Endothelial cell of umbilical vein (primary cell): ENCODE data around the gene YTHDC1. TPM values are rescaled to one million over a fixed set of nuclear protein-coding genes. Genes with fewer than 3 reads are reported as not detected.

ENCODE experiments used
- BruUV-seq: library from RNA; stranded (reverse); fragments of 400-500 nt; replicated peaks from 2 replicates; lab custom pipeline; 2021; lab: Mats Ljungman, UMichigan
- CTCF ChIA-PET: fragments of 300-600, 350-600 bp; sonication (Branson Sonifier 250); formaldehyde crosslinking; loops from one replicate; lab custom pipeline; 2021; ENCODE audit warnings: antibody characterized with exemption, inconsistent platforms; lab: Charles Lee
- POLR2A ChIA-PET: fragments of 300-600, 350-600 bp; sonication (Branson Sonifier 250); formaldehyde crosslinking; loops from one replicate; lab custom pipeline; 2021; ENCODE audit warnings: antibody characterized with exemption, inconsistent platforms; lab: Charles Lee
- DNase-seq: peaks from one replicate; pipeline ENCODE4 v3.0.0-alpha.2; 2011; ENCODE audit warnings: low read depth, low spot score
- FAIRE-seq: peaks from 2 replicates; lab custom pipeline; 2011; peaks lifted over from hg19 to GRCh38; lab: Jason Lieb, UNC
- H2AFZ ChIP-seq: 2 replicates; pipeline ENCODE4 v1.6.0; 2012; ENCODE audit warnings: low read depth, low read length, control low read depth, inconsistent platforms
- H3K27ac ChIP-seq: 2 replicates; pipeline ENCODE4 v1.5.1; 2011; ENCODE audit warnings: low read depth, mild to moderate bottlenecking, control low read depth, low read length, moderate library complexity; ENCODE audit not compliant: insufficient read depth
- H3K27me3 ChIP-seq, 2 experiments: 2 replicates each; pipeline versions ENCODE4 v1.6.0 to v1.6.1; 2011; ENCODE audit warnings: low read length in 2 of 2, mixed read lengths in 1 of 2; ENCODE audit not compliant: control insufficient read depth in 2 of 2, insufficient read depth in 2 of 2
- H3K36me3 ChIP-seq, 2 experiments: 2 replicates in 1 of 2; 3 replicates in 1 of 2; pipeline ENCODE4 v1.5.1; 2011; ENCODE audit warnings: low read length in 2 of 2, mild to moderate bottlenecking in 1 of 2, moderate library complexity in 1 of 2; ENCODE audit not compliant: control insufficient read depth in 2 of 2, insufficient read depth in 2 of 2; ENCODE audit errors: extremely low read depth in 1 of 2
- H3K4me1 ChIP-seq: 3 replicates; pipeline ENCODE4 v1.5.1; 2011; ENCODE audit warnings: mild to moderate bottlenecking, low read length; ENCODE audit not compliant: control insufficient read depth, insufficient read depth; ENCODE audit errors: extremely low read depth
- H3K4me2 ChIP-seq: 2 replicates; pipeline ENCODE4 v1.6.1; 2011; ENCODE audit warnings: low read length, control low read depth, mixed read lengths; ENCODE audit not compliant: insufficient read depth
- H3K4me3 ChIP-seq, 3 experiments: fragments of 200-600 bp in 1 of 3; sonication (generic), shearing (Covaris generic) in 1 of 3; replicated peaks in 1 of 3; 2 replicates each; pipeline ENCODE4 v1.5.1; 2011 to 2016; ENCODE audit warnings: control low read depth in 3 of 3, low read length in 3 of 3, mild to moderate bottlenecking in 2 of 3, inconsistent platforms in 1 of 3, low read depth in 1 of 3, moderate library complexity in 1 of 3; ENCODE audit not compliant: insufficient read depth in 1 of 3
- H3K79me2 ChIP-seq: 2 replicates; pipeline ENCODE4 v1.6.0; 2012; ENCODE audit warnings: low read length, inconsistent platforms; ENCODE audit not compliant: control insufficient read depth, insufficient read depth
- H3K9ac ChIP-seq: replicated peaks from 2 replicates; pipeline ENCODE3; 2011; ENCODE audit warnings: low read length, control low read depth; ENCODE audit not compliant: insufficient read depth; ENCODE audit errors: extremely low read depth
- H3K9me1 ChIP-seq: replicated peaks from 3 replicates; pipeline ENCODE4 v1.6.0; 2011; ENCODE audit warnings: mild to moderate bottlenecking, low read length; ENCODE audit not compliant: control insufficient read depth, insufficient read depth; ENCODE audit errors: extremely low read depth
- H3K9me3 ChIP-seq: replicated peaks from 2 replicates; pipeline ENCODE4 v1.5.1; 2012; ENCODE audit warnings: low read length, inconsistent platforms; ENCODE audit not compliant: control insufficient read depth, insufficient read depth
- H4K20me1 ChIP-seq: replicated peaks from 2 replicates; pipeline ENCODE3; 2011; ENCODE audit warnings: mild to moderate bottlenecking, low read length; ENCODE audit not compliant: control insufficient read depth, insufficient read depth; ENCODE audit errors: extremely low read depth
- EZH2 ChIP-seq: IDR thresholded peaks from 2 replicates; pipeline ENCODE4 v1.6.1; 2012; ENCODE audit warnings: borderline replicate concordance, low read depth, mild to moderate bottlenecking, moderate library complexity, low read length, inconsistent platforms; ENCODE audit not compliant: severe bottlenecking
- FOS ChIP-seq: IDR thresholded peaks from 2 replicates; pipeline ENCODE4 v1.6.1; 2011; ENCODE audit warnings: mild to moderate bottlenecking, low read length, moderate library complexity, borderline replicate concordance; ENCODE audit not compliant: insufficient read depth
- GATA2 ChIP-seq: IDR thresholded peaks from 2 replicates; pipeline ENCODE4 v1.7.0; 2011; ENCODE audit warnings: low read depth, mild to moderate bottlenecking, moderate library complexity, mixed read lengths, low read length; ENCODE audit not compliant: insufficient read length, insufficient read depth
- JUN ChIP-seq: IDR thresholded peaks from 2 replicates; pipeline ENCODE4 v1.6.1; 2011; ENCODE audit warnings: borderline replicate concordance, low read depth; ENCODE audit not compliant: insufficient read length, insufficient read depth
- MYC ChIP-seq: IDR thresholded peaks from one replicate; pipeline ENCODE4 v1.6.1; 2011; ENCODE audit warnings: mild to moderate bottlenecking, low read depth, low read length
- POLR2A ChIP-seq: IDR thresholded peaks from 2 replicates; pipeline ENCODE4 v1.6.1; 2012; ENCODE audit warnings: low read depth, mild to moderate bottlenecking, control low read depth, low read length
- POLR2AphosphoS5 ChIP-seq: IDR thresholded peaks from 2 replicates; pipeline ENCODE4 v1.6.1; 2012; ENCODE audit warnings: low read depth, mild to moderate bottlenecking, control low read depth, low read length, moderate library complexity; ENCODE audit not compliant: insufficient read depth
- dilution Hi-C: fragments of 300-500 bp; cut with MboI; formaldehyde crosslinking; loops from one replicate; pipeline ENCODE4 v1.15.0; 2019; ENCODE audit warnings: low sequenced_read_pairs; ENCODE audit not compliant: extremely low pct_ligation_motif_present
- intact Hi-C: fragments of 100-400 bp; cut with micrococcal nuclease; formaldehyde crosslinking; loops from one replicate; pipeline ENCODE4 v1.10.0; 2022
- polyA plus RNA-seq, 4 experiments: library from polyadenylated mRNA; depleted of rRNA in 3 of 4; stranded (reverse) in 3 of 4; unstranded in 1 of 4; fragments of >200 nt; gene quantifications; 2 replicates each; pipeline versions ENCODE4 v1.2.1 to v1.2.3, GENCODE V29; 2011 to 2012; ENCODE audit warnings: missing spikeins in 1 of 4
- total RNA-seq: library from RNA; stranded (reverse); gene quantifications from 2 replicates; pipeline ENCODE4 v1.2.3, GENCODE V29; 2021
- TF ChIP-seq, protein P1 (sequence below): IDR thresholded peaks from 2 replicates; pipeline ENCODE4 v1.6.1; 2011; ENCODE audit not compliant: insufficient read depth, insufficient read length
- TF ChIP-seq, protein P2 (sequence below), 2 donors: IDR thresholded peaks; 1 replicate in 1 of 2; 2 replicates in 1 of 2; pipeline ENCODE4 v1.5.1; 2011; ENCODE audit warnings: low read length in 2 of 2, mild to moderate bottlenecking in 2 of 2, moderate library complexity in 2 of 2, control low read depth in 1 of 2, inconsistent platforms in 1 of 2, low read depth in 1 of 2; ENCODE audit not compliant: insufficient read depth in 1 of 2; ENCODE audit errors: extremely low read depth in 1 of 2

The YTHDC1 gene
- total and polyA plus RNA-seq, 2 donors (not counting 3 experiments of a cell fraction or from before 2014, with no cell fraction given), result 17.8 to 60.4 TPM

DNA sequence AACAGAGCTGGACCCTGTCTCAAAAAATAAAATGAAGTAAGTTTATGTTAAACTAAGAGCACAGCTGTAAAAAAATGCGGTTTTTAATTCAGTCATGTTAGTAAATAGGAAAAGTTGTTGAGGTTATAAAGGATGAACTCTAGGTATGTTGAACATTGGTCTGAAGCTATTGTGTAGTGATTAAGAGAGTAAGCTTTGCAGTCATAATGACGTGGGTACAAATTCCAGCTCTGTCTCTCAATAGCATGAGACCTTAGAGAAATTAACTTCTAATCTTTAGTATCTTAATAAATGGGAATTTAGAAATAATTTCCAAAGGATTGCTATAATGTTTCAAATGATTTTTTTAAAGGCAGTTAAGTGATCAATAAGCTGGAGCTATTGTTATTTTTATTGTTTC, 2.9 kb upstream of the YTHDC1 start:
- ChIA-PET CTCF (interaction anchor here (1.0 to 1.6 kb wide), 4 partner anchors 11 to 81 kb away, joined by 3 to 7 read pairs (median 4); no protein-coding TSS in a partner anchor), POLR2A (no interaction called here)
- dilution Hi-C loops, result no loop called here

More for the DNA sequence above, 2.9 kb upstream of the YTHDC1 start:
- Histone ChIP-seq H3K27ac (no peak overlapping the region), H3K9me3 (no peaks in the 10 kb centered on the region), H3K9ac (no peak overlapping the region), H3K27me3 (peaks cover 5 to 8% of the 10 kb centered on the region in 2 experiments), H3K4me3 (no peak overlapping the region), H3K4me1 (peaks cover 7% of the 10 kb centered on the region), H3K9me1 (no peaks in the 10 kb centered on the region), H3K79me2 (peaks cover 20% of the 10 kb centered on the region), H4K20me1 (no peaks in the 10 kb centered on the region), H3K36me3 (no peaks in the 10 kb centered on the region), H2AFZ (no peak overlapping the region), H3K4me2 (no peak overlapping the region)
- no TSS peak for BruUV-seq
- TF ChIP-seq POLR2AphosphoS5 (no peak), GATA2 (no peak), POLR2A (no peak), JUN (no peak), MYC (no peak), FOS (no peak), EZH2 (no peak)
- TF ChIP-seq, protein P1, sequence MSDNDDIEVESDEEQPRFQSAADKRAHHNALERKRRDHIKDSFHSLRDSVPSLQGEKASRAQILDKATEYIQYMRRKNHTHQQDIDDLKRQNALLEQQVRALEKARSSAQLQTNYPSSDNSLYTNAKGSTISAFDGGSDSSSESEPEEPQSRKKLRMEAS, result no peak
- TF ChIP-seq, protein P2, sequence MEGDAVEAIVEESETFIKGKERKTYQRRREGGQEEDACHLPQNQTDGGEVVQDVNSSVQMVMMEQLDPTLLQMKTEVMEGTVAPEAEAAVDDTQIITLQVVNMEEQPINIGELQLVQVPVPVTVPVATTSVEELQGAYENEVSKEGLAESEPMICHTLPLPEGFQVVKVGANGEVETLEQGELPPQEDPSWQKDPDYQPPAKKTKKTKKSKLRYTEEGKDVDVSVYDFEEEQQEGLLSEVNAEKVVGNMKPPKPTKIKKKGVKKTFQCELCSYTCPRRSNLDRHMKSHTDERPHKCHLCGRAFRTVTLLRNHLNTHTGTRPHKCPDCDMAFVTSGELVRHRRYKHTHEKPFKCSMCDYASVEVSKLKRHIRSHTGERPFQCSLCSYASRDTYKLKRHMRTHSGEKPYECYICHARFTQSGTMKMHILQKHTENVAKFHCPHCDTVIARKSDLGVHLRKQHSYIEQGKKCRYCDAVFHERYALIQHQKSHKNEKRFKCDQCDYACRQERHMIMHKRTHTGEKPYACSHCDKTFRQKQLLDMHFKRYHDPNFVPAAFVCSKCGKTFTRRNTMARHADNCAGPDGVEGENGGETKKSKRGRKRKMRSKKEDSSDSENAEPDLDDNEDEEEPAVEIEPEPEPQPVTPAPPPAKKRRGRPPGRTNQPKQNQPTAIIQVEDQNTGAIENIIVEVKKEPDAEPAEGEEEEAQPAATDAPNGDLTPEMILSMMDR (IDR thresholded peaks at IDR 0.05; ENCODE audit: extremely low read depth in 1 of 2, insufficient read depth in 1 of 2, low read depth in 1 of 2, low read length in 2 of 2), result no peak
- DNase-seq (no peak), FAIRE-seq (no peak)
- intact Hi-C loops, result no loop called here
